GM12878 (cell line): Measurements from ENCODE around the gene TXNDC15. TPM values are rescaled to one million over a fixed set of nuclear protein-coding genes. Genes with fewer than 3 reads are reported as not detected.
A peak's percentile ranks its signal among the peaks of the same experiment; 100 is the strongest.

Experiments used
- CHD1 ChIP-seq: IDR thresholded peaks from 2 replicates; pipeline ENCODE4 v1.6.1; 2012; ENCODE audit warnings: low read depth, low read length, improper control_type of control experiment
- CHD2 ChIP-seq: IDR thresholded peaks from 2 replicates; pipeline ENCODE4 v1.6.1; 2011; ENCODE audit warnings: low read depth, low read length, improper control_type of control experiment, borderline replicate concordance
- CHD4 ChIP-seq: fragments of 200-600 bp; sonication (generic); IDR thresholded peaks from 2 replicates; pipeline ENCODE4 v1.6.1; 2016; ENCODE audit warnings: mild to moderate bottlenecking
- E4F1 ChIP-seq: fragments of 450-650 bp; IDR thresholded peaks from 2 replicates; pipeline ENCODE4 v1.6.1; 2018; ENCODE audit warnings: borderline replicate concordance, mild to moderate bottlenecking; ENCODE audit not compliant: partially characterized antibody
- FOXK2 ChIP-seq: fragments of 450-650 bp; IDR thresholded peaks from 2 replicates; pipeline ENCODE4 v1.6.1; 2017; ENCODE audit warnings: mild to moderate bottlenecking, moderate library complexity
- HDGF ChIP-seq: fragments of 450-650 bp; IDR thresholded peaks from 2 replicates; pipeline ENCODE4 v1.6.1; 2016; ENCODE audit warnings: antibody characterized with exemption
- KLF5 ChIP-seq: fragments of 450-650 bp; IDR thresholded peaks from 2 replicates; pipeline ENCODE4 v1.6.1; 2014; ENCODE audit warnings: mild to moderate bottlenecking; ENCODE audit not compliant: partially characterized antibody
- NFXL1 ChIP-seq: fragments of 450-650 bp; IDR thresholded peaks from 2 replicates; pipeline ENCODE4 v1.6.1; 2017; ENCODE audit warnings: antibody characterized with exemption, mild to moderate bottlenecking, borderline replicate concordance
- RAD21 ChIP-seq: IDR thresholded peaks from 2 replicates; pipeline ENCODE4 v1.6.1; 2011; ENCODE audit warnings: mild to moderate bottlenecking, low read depth, low read length, moderate library complexity; ENCODE audit not compliant: insufficient read depth
- RAD51 ChIP-seq: fragments of 450-650 bp; IDR thresholded peaks from 2 replicates; pipeline ENCODE4 v1.6.1; 2016; ENCODE audit warnings: moderate library complexity, mild to moderate bottlenecking, inconsistent platforms
- RB1 ChIP-seq: fragments of 450-650 bp; formaldehyde crosslinking; IDR thresholded peaks from 2 replicates; pipeline ENCODE4 v1.6.1; 2017; ENCODE audit warnings: mild to moderate bottlenecking, borderline replicate concordance
- RCOR1 ChIP-seq: conservative IDR thresholded peaks from 2 replicates; pipeline ENCODE4 v1.6.1; 2012; ENCODE audit warnings: low read depth, low read length, improper control_type of control experiment
- RELA ChIP-seq: fragments of 450-650 bp; IDR thresholded peaks from 2 replicates; pipeline ENCODE4 v1.8.0; 2014; ENCODE audit warnings: borderline replicate concordance; ENCODE audit not compliant: partially characterized antibody
- SIX5 ChIP-seq: IDR thresholded peaks from 2 replicates; pipeline ENCODE4 v1.6.1; 2011; ENCODE audit warnings: mild to moderate bottlenecking, low read depth, low read length, moderate library complexity; ENCODE audit not compliant: severe bottlenecking
- SMC3 ChIP-seq: IDR thresholded peaks from 2 replicates; pipeline ENCODE4 v1.6.1; 2011; ENCODE audit warnings: low read length, improper control_type of control experiment, borderline replicate concordance
- SUPT20H ChIP-seq: IDR thresholded peaks from 2 replicates; pipeline ENCODE4 v1.6.1; 2011; ENCODE audit warnings: low read depth, mild to moderate bottlenecking, low read length, moderate library complexity, borderline replicate concordance; ENCODE audit not compliant: control insufficient read depth
- SUZ12 ChIP-seq: fragments of 200-600 bp; sonication (generic); IDR thresholded peaks from one replicate; pipeline ENCODE4 v1.6.1; 2018; ENCODE audit warnings: antibody characterized with exemption, mild to moderate bottlenecking; ENCODE audit not compliant: unreplicated experiment
- TAF1 ChIP-seq: IDR thresholded peaks from 2 replicates; pipeline ENCODE4 v1.6.1; 2011; ENCODE audit warnings: mild to moderate bottlenecking, low read depth, low read length, borderline replicate concordance
- TCF12 ChIP-seq: IDR thresholded peaks from 2 replicates; pipeline ENCODE4 v1.6.1; 2011; ENCODE audit warnings: low read depth, mild to moderate bottlenecking, low read length
- ZBTB4 ChIP-seq: fragments of 450-650 bp; formaldehyde crosslinking; IDR thresholded peaks from 2 replicates; pipeline ENCODE4 v1.4.0; 2022; ENCODE audit warnings: mild to moderate bottlenecking, moderate library complexity
- ZNF24 ChIP-seq: fragments of 450-650 bp; IDR thresholded peaks from 2 replicates; pipeline ENCODE4 v1.6.1; 2017; ENCODE audit warnings: antibody characterized with exemption, mild to moderate bottlenecking
- ZNF384 ChIP-seq: IDR thresholded peaks from 2 replicates; pipeline ENCODE4 v1.6.1; 2012; ENCODE audit warnings: low read depth, mild to moderate bottlenecking, low read length, improper control_type of control experiment, borderline replicate concordance
- polyA plus RNA-seq, 11 experiments: library from polyadenylated mRNA; depleted of rRNA in 4 of 11; unstranded in 6 of 11; stranded (reverse) in 5 of 11; fragments of >200 nt; fragmentation: Nextera tagmentation in 4 of 11; fragmentation: Illumina TruSeq in 1 of 11; extraction: Ambion mirVana in 4 of 11; extraction: Trizol in 1 of 11; gene quantifications; 1 replicate in 1 of 11; 2 replicates in 10 of 11; pipeline versions ENCODE4 v1.2.1 to v1.2.3, GENCODE V29; 2011 to 2016; ENCODE audit warnings: inconsistent platforms in 2 of 11, missing spikeins in 2 of 11, low read depth in 1 of 11
- total RNA-seq, 4 experiments: library from RNA; depleted of rRNA in 3 of 4; stranded (reverse); fragments of >200 nt in 3 of 4; fragmentation: Illumina TruSeq in 1 of 4; extraction: Trizol in 1 of 4; gene quantifications; 2 replicates each; pipeline versions ENCODE4 v1.2.1 to v1.2.3, GENCODE V29; 2013 to 2021
- TF ChIP-seq, protein P1 (sequence below): IDR thresholded peaks from 2 replicates; pipeline ENCODE4 v1.6.1; 2011; ENCODE audit warnings: mild to moderate bottlenecking, low read depth, low read length, moderate library complexity; ENCODE audit not compliant: insufficient replicate concordance
- TF ChIP-seq, protein P2 (sequence below): IDR thresholded peaks from 2 replicates; pipeline ENCODE4 v1.6.1; 2012; ENCODE audit warnings: low read depth, low read length, improper control_type of control experiment

TXNDC15 gene
- total and polyA plus RNA-seq, 10 of the 15 experiments (the other 5 are each of a cell fraction or from before 2014, with no cell fraction given) = 8.1 to 60.6 (median 38.1) TPM

- TF ChIP-seq ZBTB4 (CRISPR knock-in tag) (no peak), SMC3 (no peak), CHD2 (peak; percentile 78), RB1 (no peak; the same call in 1 of the 2 replicates), CHD4 (no peak), TAF1 (peak; percentile 99), CHD1 (no peak), ZNF384 (no peak), RAD51 (no peak), FOXK2 (no peak), RAD21 (no peak), RCOR1 (no peak), E4F1 (no peak), HDGF (no peak; the same call in 1 of the 2 replicates), NFXL1 (no peak), SUZ12 (no peak), TCF12 (no peak; the same call in 1 of the 2 replicates), SUPT20H (no peak), ZNF24 (no peak), KLF5 (peak; percentile 27), RELA (no peak), SIX5 (peak; percentile 63)
- TF ChIP-seq, protein P1, sequence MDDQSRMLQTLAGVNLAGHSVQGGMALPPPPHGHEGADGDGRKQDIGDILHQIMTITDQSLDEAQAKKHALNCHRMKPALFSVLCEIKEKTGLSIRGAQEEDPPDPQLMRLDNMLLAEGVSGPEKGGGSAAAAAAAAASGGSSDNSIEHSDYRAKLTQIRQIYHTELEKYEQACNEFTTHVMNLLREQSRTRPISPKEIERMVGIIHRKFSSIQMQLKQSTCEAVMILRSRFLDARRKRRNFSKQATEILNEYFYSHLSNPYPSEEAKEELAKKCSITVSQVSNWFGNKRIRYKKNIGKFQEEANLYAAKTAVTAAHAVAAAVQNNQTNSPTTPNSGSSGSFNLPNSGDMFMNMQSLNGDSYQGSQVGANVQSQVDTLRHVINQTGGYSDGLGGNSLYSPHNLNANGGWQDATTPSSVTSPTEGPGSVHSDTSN = no peak
- TF ChIP-seq, protein P2, sequence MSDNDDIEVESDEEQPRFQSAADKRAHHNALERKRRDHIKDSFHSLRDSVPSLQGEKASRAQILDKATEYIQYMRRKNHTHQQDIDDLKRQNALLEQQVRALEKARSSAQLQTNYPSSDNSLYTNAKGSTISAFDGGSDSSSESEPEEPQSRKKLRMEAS = 0 out of 2 replicates have a peak, but pooled peaks have one; percentile 23
Observed at GRCh38 chr5:134873987-134874830, at the start of gene TXNDC15 (continued).
